Suprapubic skin (tissue), 4 donors: ENCODE results near the gene CFAP45. TPM values are rescaled to one million over a fixed set of nuclear protein-coding genes. Genes with fewer than 3 reads are reported as not detected.

Experiments
- DNase-seq, 2 donors: peaks; one replicate each; pipeline ENCODE4 v3.0.0-alpha.2; 2019; ENCODE audit warnings: low spot score in 2 of 2
- H3K27ac ChIP-seq: fragments of 200-600 bp; sonication (generic); one replicate; pipeline ENCODE4 v1.5.1; 2019
- H3K27me3 ChIP-seq: fragments of 200-600 bp; sonication (generic); one replicate; pipeline ENCODE4 v1.5.1; 2019
- H3K36me3 ChIP-seq: fragments of 200-600 bp; sonication (generic); one replicate; pipeline ENCODE4 v1.5.1; 2019
- H3K4me1 ChIP-seq: fragments of 200-600 bp; sonication (generic); one replicate; pipeline ENCODE4 v1.5.1; 2019
- H3K4me3 ChIP-seq: fragments of 200-600 bp; sonication (generic); one replicate; pipeline ENCODE4 v1.5.1; 2019; ENCODE audit warnings: mild to moderate bottlenecking
- H3K9me3 ChIP-seq: fragments of 200-600 bp; sonication (generic); one replicate; pipeline ENCODE4 v1.5.1; 2019
- EP300 ChIP-seq: sonication (generic); formaldehyde crosslinking; IDR thresholded peaks from one replicate; pipeline ENCODE4 v1.6.1; 2017; ENCODE audit warnings: antibody characterized with exemption
- POLR2A ChIP-seq, 2 donors: fragments of 450-650 bp; IDR thresholded peaks; one replicate each; pipeline ENCODE4 v1.6.1; 2017; ENCODE audit warnings: antibody characterized with exemption in 2 of 2, mild to moderate bottlenecking in 2 of 2, moderate library complexity in 2 of 2
- POLR2AphosphoS5 ChIP-seq, 3 donors: sonication (generic); formaldehyde crosslinking; IDR thresholded peaks; one replicate each; pipeline ENCODE4 v1.6.1; 2017; ENCODE audit warnings: antibody characterized with exemption in 3 of 3
- WGBS: methylation state at CpG from one replicate; pipeline ENCODE4 v1.1.5; 2018; 5-methylcytosine and 5-hydroxymethylcytosine counted together
- total RNA-seq, 4 donors: library from RNA; depleted of rRNA; stranded (reverse); fragments of >200 nt; gene quantifications; one replicate each; pipeline ENCODE4 v1.1.0, GENCODE V29; 2016
- TF ChIP-seq, protein P1 (sequence below), 2 donors: fragments of 200-600 bp in 1 of 2; fragments of 450-650 bp in 1 of 2; sonication (generic) in 1 of 2; IDR thresholded peaks; one replicate each; pipeline ENCODE4 v1.5.1; 2016 to 2019; ENCODE audit warnings: antibody characterized with exemption in 2 of 2, mild to moderate bottlenecking in 1 of 2, moderate library complexity in 1 of 2

The CFAP45 gene
- total RNA-seq, 4 donors from 2014 or later: 0.78 to 2.1 (median 1.6) TPM

DNA sequence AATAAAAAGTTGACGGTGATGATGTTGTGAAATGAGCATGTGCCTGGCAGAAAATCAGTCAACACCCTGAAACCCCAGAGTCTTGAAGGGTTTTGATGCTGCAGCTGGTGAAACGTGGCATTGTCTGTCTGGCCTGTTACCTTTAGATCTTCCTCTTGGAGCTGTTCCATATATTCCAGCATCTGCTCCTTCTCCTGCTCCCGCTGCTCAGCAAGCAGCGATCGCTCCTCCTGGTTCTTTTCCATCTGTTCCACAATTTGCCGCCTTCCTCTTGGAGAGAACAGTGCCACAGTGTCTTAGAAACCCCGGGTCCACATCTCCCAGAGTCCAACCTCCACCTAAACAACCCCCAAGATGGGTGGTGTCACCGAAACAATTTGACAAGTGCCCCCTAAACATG, 15.7 kb downstream of the CFAP45 start:
- H3K27me3 ChIP-seq: no peaks in the 10 kb centered on the region
- no peak overlapping the region for H3K27ac ChIP-seq
- no peaks in the 10 kb centered on the region for H3K9me3 ChIP-seq
- no peak overlapping the region for H3K4me3 ChIP-seq
- 70% methylated on average over 8 of the region's 8 CpGs for whole genome bisulfite sequencing
- no peak for DNase-seq
- no peaks in the 10 kb centered on the region for H3K36me3 ChIP-seq
- peaks cover 16% of the 10 kb centered on the region for H3K4me1 ChIP-seq
- TF ChIP-seq EP300: no peak
- TF ChIP-seq, protein P1, sequence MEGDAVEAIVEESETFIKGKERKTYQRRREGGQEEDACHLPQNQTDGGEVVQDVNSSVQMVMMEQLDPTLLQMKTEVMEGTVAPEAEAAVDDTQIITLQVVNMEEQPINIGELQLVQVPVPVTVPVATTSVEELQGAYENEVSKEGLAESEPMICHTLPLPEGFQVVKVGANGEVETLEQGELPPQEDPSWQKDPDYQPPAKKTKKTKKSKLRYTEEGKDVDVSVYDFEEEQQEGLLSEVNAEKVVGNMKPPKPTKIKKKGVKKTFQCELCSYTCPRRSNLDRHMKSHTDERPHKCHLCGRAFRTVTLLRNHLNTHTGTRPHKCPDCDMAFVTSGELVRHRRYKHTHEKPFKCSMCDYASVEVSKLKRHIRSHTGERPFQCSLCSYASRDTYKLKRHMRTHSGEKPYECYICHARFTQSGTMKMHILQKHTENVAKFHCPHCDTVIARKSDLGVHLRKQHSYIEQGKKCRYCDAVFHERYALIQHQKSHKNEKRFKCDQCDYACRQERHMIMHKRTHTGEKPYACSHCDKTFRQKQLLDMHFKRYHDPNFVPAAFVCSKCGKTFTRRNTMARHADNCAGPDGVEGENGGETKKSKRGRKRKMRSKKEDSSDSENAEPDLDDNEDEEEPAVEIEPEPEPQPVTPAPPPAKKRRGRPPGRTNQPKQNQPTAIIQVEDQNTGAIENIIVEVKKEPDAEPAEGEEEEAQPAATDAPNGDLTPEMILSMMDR (IDR thresholded peaks at IDR 0.05): no peak
- TF ChIP-seq POLR2A (IDR thresholded peaks at IDR 0.05): no peak
- no peak for TF ChIP-seq POLR2AphosphoS5 (IDR thresholded peaks at IDR 0.05)

GRCh38 chr1:159883134-159883533, 16.8 kb downstream of the CFAP45 start:
- Histone ChIP-seq H3K9me3 (no peaks in the 10 kb centered on the region), H3K4me1 (peaks cover 16% of the 10 kb centered on the region), H3K4me3 (no peak overlapping the region), H3K27ac (no peak overlapping the region), H3K27me3 (no peaks in the 10 kb centered on the region), H3K36me3 (no peaks in the 10 kb centered on the region)
- 70% methylated on average over 4 of the region's 4 CpGs for WGBS
- no peak for DNase-seq
- TF ChIP-seq EP300 (no peak), POLR2A (IDR thresholded peaks at IDR 0.05) (no peak), POLR2AphosphoS5 (IDR thresholded peaks at IDR 0.05) (no peak)
- TF ChIP-seq, protein P1 (IDR thresholded peaks at IDR 0.05): no peak

DNA sequence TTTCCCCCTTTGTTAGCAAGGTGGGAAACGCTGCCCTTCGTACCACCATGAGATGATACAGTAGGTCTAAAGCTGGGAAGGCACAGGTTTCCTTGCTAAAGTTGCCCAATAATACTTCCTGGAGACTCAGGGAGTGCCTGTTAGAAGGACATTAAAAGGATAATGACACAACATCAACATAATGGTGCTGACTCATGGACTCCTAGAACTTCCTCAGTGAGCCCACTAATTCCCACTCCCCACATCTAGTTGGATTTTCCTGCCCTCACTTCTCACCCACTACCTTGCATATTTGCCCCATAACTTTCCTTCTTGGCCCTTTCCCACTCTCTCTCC, 17.5 kb downstream of the CFAP45 start:
- H3K9me3 ChIP-seq: no peaks in the 10 kb centered on the region
- peaks cover 16% of the 10 kb centered on the region for H3K4me1 ChIP-seq
- H3K27ac ChIP-seq: peak overlapping the region; percentile 24

GRCh38 chr1:159881622-159882526, 18.1 kb downstream of the CFAP45 start:
- peak overlapping the region; percentile 24 for H3K27ac ChIP-seq
- no peaks in the 10 kb centered on the region for H3K27me3 ChIP-seq
- WGBS: 47% methylated on average over 6 of the region's 6 CpGs
- H3K4me1 ChIP-seq: peaks cover 16% of the 10 kb centered on the region
- TF ChIP-seq POLR2A (IDR thresholded peaks at IDR 0.05) (no peak), POLR2AphosphoS5 (IDR thresholded peaks at IDR 0.05) (peak in 1 of 3 donors; percentile 67)
- no peaks in the 10 kb centered on the region for H3K36me3 ChIP-seq
- DNase-seq: peak; percentile 91 to 92
- H3K4me3 ChIP-seq: no peak overlapping the region
- no peaks in the 10 kb centered on the region for H3K9me3 ChIP-seq

More for the DNA sequence above, 17.5 kb downstream of the CFAP45 start:
- no peaks in the 10 kb centered on the region for H3K36me3 ChIP-seq
- DNase-seq: no peak
- no peak for TF ChIP-seq EP300
- TF ChIP-seq, protein P1 (IDR thresholded peaks at IDR 0.05): no peak
- no peak for TF ChIP-seq POLR2AphosphoS5 (IDR thresholded peaks at IDR 0.05)
- no peak for TF ChIP-seq POLR2A (IDR thresholded peaks at IDR 0.05)
- WGBS: 80% methylated on average over 2 of the region's 2 CpGs
- H3K4me3 ChIP-seq: no peak overlapping the region
- H3K27me3 ChIP-seq: no peaks in the 10 kb centered on the region

- Histone ChIP-seq H3K27ac (no peak overlapping the region), H3K4me1 (peaks cover 16% of the 10 kb centered on the region), H3K27me3 (no peaks in the 10 kb centered on the region), H3K9me3 (no peaks in the 10 kb centered on the region), H3K36me3 (no peaks in the 10 kb centered on the region), H3K4me3 (no peak overlapping the region)
- no peak for DNase-seq
- 72% methylated on average over 3 of the region's 3 CpGs for WGBS
- TF ChIP-seq POLR2AphosphoS5 (IDR thresholded peaks at IDR 0.05): no peak
- TF ChIP-seq, protein P1 (IDR thresholded peaks at IDR 0.05): no peak
- no peak for TF ChIP-seq POLR2A (IDR thresholded peaks at IDR 0.05)
- TF ChIP-seq EP300: no peak
Measured at GRCh38 chr1:159880430-159880829, 19.5 kb downstream of the CFAP45 start.
